ENCODE results near the gene KRT75. TPM values are rescaled to one million over a fixed set of nuclear protein-coding genes. Genes with fewer than 3 reads are reported as not detected.

KRT75 gene
- total RNA-seq, 1 experiment from 2014 or later, result not detected

GRCh38 chr12:52440821-52441319 lies 6.7 kb upstream of the KRT75 start:
- intact Hi-C loops (cut with micrococcal nuclease), result loop anchor here (5.0 to 10.0 kb wide), 3 partner anchors 46 to 81 kb away; partner anchors contain the start of gene KRT5
- no peak for TF ChIP-seq CTCF (IDR thresholded peaks at IDR 0.05; ENCODE audit: unreplicated experiment)
- ChIA-PET CTCF (no interaction called here), POLR2A (interaction anchor here (0.6 to 1.4 kb wide), 4 partner anchors 33 to 53 kb away, joined by 3 to 6 read pairs (median 3); partner anchors contain the start of genes KRT6A and KRT6C)
- H3K4me3 Mint-ChIP-seq (ENCODE audit: unreplicated experiment), result no peak overlapping the region
- peak; percentile 44 for DNase-seq (ENCODE audit: unreplicated experiment)
- H3K27me3 Mint-ChIP-seq (ENCODE audit: insufficient read depth, unreplicated experiment), result no peaks in the 10 kb centered on the region
- no peaks in the 10 kb centered on the region for H3K36me3 Mint-ChIP-seq (ENCODE audit: insufficient read depth, unreplicated experiment)
- H3K27ac Mint-ChIP-seq (ENCODE audit: low read depth, unreplicated experiment), result no peak overlapping the region
- no TSS peak for BruUV-seq (replicated peaks)
- H3K4me1 Mint-ChIP-seq (ENCODE audit: insufficient read depth, unreplicated experiment), result peaks cover 48% of the 10 kb centered on the region
- no peaks in the 10 kb centered on the region for H3K9me3 Mint-ChIP-seq (ENCODE audit: unreplicated experiment)

GRCh38 chr12:52439845-52440244 lies 5.7 kb upstream of the KRT75 start:
- intact Hi-C loops (cut with micrococcal nuclease), result loop anchor here (5.0 to 10.0 kb wide), 3 partner anchors 45 to 82 kb away; partner anchors contain the start of gene KRT5
- no peak for DNase-seq (ENCODE audit: unreplicated experiment)
- Mint-ChIP-seq H3K4me1 (ENCODE audit: insufficient read depth, unreplicated experiment) (peaks cover 50% of the 10 kb centered on the region), H3K27me3 (ENCODE audit: insufficient read depth, unreplicated experiment) (no peaks in the 10 kb centered on the region), H3K27ac (ENCODE audit: low read depth, unreplicated experiment) (no peak overlapping the region), H3K9me3 (ENCODE audit: unreplicated experiment) (no peaks in the 10 kb centered on the region), H3K4me3 (ENCODE audit: unreplicated experiment) (no peak overlapping the region), H3K36me3 (ENCODE audit: insufficient read depth, unreplicated experiment) (no peaks in the 10 kb centered on the region)
- no peak for TF ChIP-seq CTCF (IDR thresholded peaks at IDR 0.05; ENCODE audit: unreplicated experiment)
- no TSS peak for BruUV-seq (replicated peaks)
- CTCF ChIA-PET, result interaction anchor here (0.6 kb wide), 1 partner anchor 439 kb away, joined by 4 read pairs; no protein-coding TSS in a partner anchor
- POLR2A ChIA-PET, result interaction anchor here (0.9 to 1.0 kb wide), 2 partner anchors 38 to 72 kb away, joined by 3 read pairs; no protein-coding TSS in a partner anchor

GRCh38 chr12:52439420-52439819 lies 5.2 kb upstream of the KRT75 start:
- no TSS peak for BruUV-seq (replicated peaks)
- no peaks in the 10 kb centered on the region for H3K36me3 Mint-ChIP-seq (ENCODE audit: insufficient read depth, unreplicated experiment)
- ChIA-PET CTCF (no interaction called here), POLR2A (interaction anchor here (0.9 to 1.0 kb wide), 2 partner anchors 39 to 72 kb away, joined by 3 read pairs; no protein-coding TSS in a partner anchor)
- peaks cover 55% of the 10 kb centered on the region for H3K4me1 Mint-ChIP-seq (ENCODE audit: insufficient read depth, unreplicated experiment)
- H3K4me3 Mint-ChIP-seq (ENCODE audit: unreplicated experiment), result no peak overlapping the region
- intact Hi-C loops (cut with micrococcal nuclease), result no loop called here
- H3K9me3 Mint-ChIP-seq (ENCODE audit: unreplicated experiment), result no peaks in the 10 kb centered on the region
- no peak for TF ChIP-seq CTCF (IDR thresholded peaks at IDR 0.05; ENCODE audit: unreplicated experiment)
- H3K27ac Mint-ChIP-seq (ENCODE audit: low read depth, unreplicated experiment), result no peak overlapping the region
- DNase-seq (ENCODE audit: unreplicated experiment), result no peak
- H3K27me3 Mint-ChIP-seq (ENCODE audit: insufficient read depth, unreplicated experiment), result no peaks in the 10 kb centered on the region

GRCh38 chr12:52438305-52439301 lies 4.4 kb upstream of the KRT75 start:
- no peaks in the 10 kb centered on the region for H3K9me3 Mint-ChIP-seq (ENCODE audit: unreplicated experiment)
- no peak overlapping the region for H3K27ac Mint-ChIP-seq (ENCODE audit: low read depth, unreplicated experiment)
- H3K4me3 Mint-ChIP-seq (ENCODE audit: unreplicated experiment), result no peak overlapping the region
- intact Hi-C loops (cut with micrococcal nuclease), result no loop called here
- POLR2A ChIA-PET, result interaction anchor here (1.0 kb wide), 1 partner anchor 39 kb away, joined by 3 read pairs; no protein-coding TSS in a partner anchor
- DNase-seq (ENCODE audit: unreplicated experiment), result peak; percentile 43
- H3K4me1 Mint-ChIP-seq (ENCODE audit: insufficient read depth, unreplicated experiment), result peaks cover 55% of the 10 kb centered on the region
- no peaks in the 10 kb centered on the region for H3K27me3 Mint-ChIP-seq (ENCODE audit: insufficient read depth, unreplicated experiment)
- CTCF ChIA-PET, result no interaction called here
- no peak for TF ChIP-seq CTCF (IDR thresholded peaks at IDR 0.05; ENCODE audit: unreplicated experiment)
- H3K36me3 Mint-ChIP-seq (ENCODE audit: insufficient read depth, unreplicated experiment), result no peaks in the 10 kb centered on the region
- BruUV-seq (replicated peaks), result no TSS peak

Data from MCF 10A (cell line).